Measurements from ENCODE around the gene NEK4. TPM values are rescaled to one million over a fixed set of nuclear protein-coding genes. Genes with fewer than 3 reads are reported as not detected.
"Not testable (repeated sequence)": the region's sequence is repeated elsewhere in the genome, so short reads cannot be mapped to it uniquely, and the experiment has no call there.

The NEK4 gene
- total and polyA plus RNA-seq, 4 donors = 30.8 to 47.3 (median 38.4) TPM

DNA sequence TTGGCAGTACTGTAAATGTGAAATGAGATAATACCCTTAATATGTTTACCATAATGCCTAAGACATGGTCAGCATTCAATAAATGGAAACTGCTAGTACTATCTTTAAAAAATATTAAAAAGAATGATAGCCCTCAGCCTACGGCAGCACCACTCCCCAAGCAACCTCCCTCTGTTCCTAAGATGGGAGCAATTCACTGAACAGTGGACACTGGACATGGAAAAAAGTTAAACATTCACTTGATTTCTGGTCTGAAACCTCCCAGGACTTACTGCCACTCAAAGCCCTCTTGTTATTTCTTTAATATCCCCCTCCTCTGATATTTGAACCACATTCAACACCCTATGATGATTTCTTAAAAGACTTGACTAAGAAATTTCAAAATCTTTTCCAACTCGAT, 27.0 kb downstream of the NEK4 start:
- Histone ChIP-seq H3K4me1 (ENCODE audit: control insufficient read depth, insufficient read depth, low read length) (no peaks in the 10 kb centered on the region), H3K9me3 (ENCODE audit: control insufficient read depth, insufficient read depth, low read length) (no peaks in the 10 kb centered on the region), H3K36me3 (ENCODE audit: control insufficient read depth, insufficient read depth, low read length) (peaks cover 73% of the 10 kb centered on the region), H3K27me3 (ENCODE audit: control insufficient read depth, insufficient read depth, low read length) (no peaks in the 10 kb centered on the region), H3K4me3 (ENCODE audit: low read depth, low read length) (no peak overlapping the region), H3K27ac (ENCODE audit: low read depth, low read length) (no peak overlapping the region)
- WGBS (ENCODE audit: insufficient coverage) = no CpG with 5 or more reads among the region's 2 CpGs
- DNase-seq (ENCODE audit: low read depth in 4 of 6, low spot score in 6 of 6) = no peak

DNA sequence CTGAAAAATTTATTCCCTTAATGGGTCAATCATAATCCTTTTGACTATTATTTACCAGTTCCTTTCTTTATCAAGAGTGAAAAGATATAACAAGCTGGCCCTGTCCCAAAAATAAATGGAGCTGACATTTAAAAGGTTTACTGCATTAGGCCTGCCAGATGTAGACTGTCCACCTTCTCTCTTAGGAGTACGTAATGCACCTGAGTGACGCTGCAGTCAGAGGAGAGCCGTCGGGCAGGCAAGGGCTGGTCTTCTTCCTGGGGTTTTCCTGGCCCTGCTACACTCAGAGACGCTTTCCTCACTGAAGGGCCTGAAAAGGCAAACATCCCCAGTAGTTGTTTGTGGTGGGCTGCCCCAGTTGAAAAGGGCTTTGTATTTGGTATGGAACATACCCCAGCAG, 27.6 kb downstream of the NEK4 start:
- Histone ChIP-seq H3K36me3 (ENCODE audit: control insufficient read depth, insufficient read depth, low read length) (peaks cover 76% of the 10 kb centered on the region), H3K27me3 (ENCODE audit: control insufficient read depth, insufficient read depth, low read length) (no peaks in the 10 kb centered on the region), H3K27ac (ENCODE audit: low read depth, low read length) (no peak overlapping the region), H3K4me3 (ENCODE audit: low read depth, low read length) (no peak overlapping the region), H3K9me3 (ENCODE audit: control insufficient read depth, insufficient read depth, low read length) (no peaks in the 10 kb centered on the region), H3K4me1 (ENCODE audit: control insufficient read depth, insufficient read depth, low read length) (no peaks in the 10 kb centered on the region)
- 89% methylated on average over 4 of the region's 5 CpGs for WGBS (ENCODE audit: insufficient coverage)
- DNase-seq (ENCODE audit: low read depth in 4 of 6, low spot score in 6 of 6) = no peak

DNA sequence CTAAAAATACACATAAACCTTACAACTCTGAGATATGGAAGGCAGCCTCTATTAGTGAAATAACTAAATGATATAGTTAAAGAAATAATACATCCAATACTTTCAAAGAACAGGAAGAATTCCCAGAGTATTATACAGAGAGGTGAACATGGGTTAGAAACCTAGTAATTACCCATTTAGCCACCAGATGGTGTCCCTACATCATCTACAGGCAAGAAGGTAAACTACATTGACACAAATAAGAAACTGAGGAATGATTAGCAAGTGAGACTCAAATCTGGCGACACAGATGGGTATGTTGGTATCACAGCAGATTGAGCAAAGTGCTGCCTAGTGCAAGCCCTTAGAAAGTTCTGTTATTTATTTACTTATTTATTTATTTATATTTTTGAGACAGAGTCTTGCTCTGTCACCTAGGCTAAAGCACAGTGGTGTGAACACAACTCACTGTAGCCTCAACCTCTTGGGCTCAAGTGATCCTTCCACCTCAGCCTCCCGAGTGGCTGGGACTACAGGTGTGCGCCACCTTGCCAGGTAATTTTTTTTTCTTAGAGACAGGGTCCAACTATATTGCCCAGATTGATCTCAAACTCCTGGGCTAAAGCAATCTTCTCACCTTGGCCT, 28.2 kb downstream of the NEK4 start:
- H3K27me3 ChIP-seq (ENCODE audit: control insufficient read depth, insufficient read depth, low read length) = no peaks in the 10 kb centered on the region
- peak in 4 of 6 donors; percentile 2 to 63 (median 12) for DNase-seq (ENCODE audit: low read depth in 4 of 6, low spot score in 6 of 6)
- H3K4me3 ChIP-seq (ENCODE audit: low read depth, low read length) = no peak overlapping the region
- no peaks in the 10 kb centered on the region for H3K4me1 ChIP-seq (ENCODE audit: control insufficient read depth, insufficient read depth, low read length)
- no peaks in the 10 kb centered on the region for H3K9me3 ChIP-seq (ENCODE audit: control insufficient read depth, insufficient read depth, low read length)
- peaks cover 75% of the 10 kb centered on the region for H3K36me3 ChIP-seq (ENCODE audit: control insufficient read depth, insufficient read depth, low read length)
- H3K27ac ChIP-seq (ENCODE audit: low read depth, low read length) = no peak overlapping the region
- WGBS (ENCODE audit: insufficient coverage) = 91% methylated on average over 2 of the region's 3 CpGs

DNA sequence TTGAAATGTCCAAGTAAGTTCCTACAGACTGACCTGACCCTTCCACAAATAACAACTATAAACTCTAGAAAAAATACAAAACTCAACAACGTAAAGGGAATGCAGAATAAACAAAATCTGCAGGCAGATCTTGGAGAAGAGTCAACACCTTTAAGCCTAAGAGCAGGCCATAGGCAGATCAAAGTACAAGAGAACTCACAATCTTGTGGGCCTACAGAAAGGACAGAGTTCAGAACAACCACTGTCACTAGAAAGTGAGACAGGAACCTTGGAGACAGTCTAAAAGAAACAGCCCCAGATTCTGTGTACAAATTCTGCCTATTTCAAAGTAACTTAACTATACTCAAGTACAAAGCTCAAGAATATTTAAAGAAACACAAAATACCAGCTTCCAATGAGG, 31.0 kb downstream of the NEK4 start:
- Histone ChIP-seq H3K4me1 (ENCODE audit: control insufficient read depth, insufficient read depth, low read length) (no peaks in the 10 kb centered on the region), H3K36me3 (ENCODE audit: control insufficient read depth, insufficient read depth, low read length) (peaks cover 58% of the 10 kb centered on the region), H3K27me3 (ENCODE audit: control insufficient read depth, insufficient read depth, low read length) (no peaks in the 10 kb centered on the region), H3K4me3 (ENCODE audit: low read depth, low read length) (no peak overlapping the region), H3K9me3 (ENCODE audit: control insufficient read depth, insufficient read depth, low read length) (no peaks in the 10 kb centered on the region), H3K27ac (ENCODE audit: low read depth, low read length) (no peak overlapping the region)
- DNase-seq (ENCODE audit: low read depth in 4 of 6, low spot score in 6 of 6) = no peak
- 64% methylated on average over 1 of the region's 1 CpG for WGBS (ENCODE audit: insufficient coverage)

DNA sequence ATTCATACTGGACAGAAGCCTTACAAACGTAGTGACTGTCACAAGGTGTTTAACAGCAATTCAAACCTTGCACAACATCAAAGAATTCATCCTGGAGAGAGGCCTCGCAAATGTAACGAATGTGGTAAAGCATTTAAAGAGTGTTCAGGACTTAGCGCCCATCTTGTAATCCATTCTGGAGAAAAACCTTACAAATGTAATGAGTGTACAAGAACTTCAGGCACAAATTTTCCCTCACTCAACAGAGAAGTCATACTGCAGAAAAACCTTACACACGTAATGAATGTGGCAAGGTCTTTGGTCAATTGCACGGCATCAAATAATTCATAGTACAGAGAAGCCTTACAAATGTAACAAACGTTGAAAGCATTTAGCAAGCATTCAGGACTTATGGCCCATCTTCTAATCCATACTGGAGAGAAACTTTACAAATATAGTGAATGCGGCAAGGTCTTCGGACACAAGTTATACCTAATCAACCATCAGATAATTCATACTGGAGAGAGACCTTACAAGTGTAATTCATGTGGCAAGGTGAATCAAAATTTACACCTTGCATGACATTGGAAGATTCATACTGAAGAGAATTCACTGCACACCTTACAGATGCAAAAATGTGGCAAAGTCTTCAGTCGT, 37.4 kb downstream of the NEK4 start:
- H3K27ac ChIP-seq (ENCODE audit: low read depth, low read length) = no peak overlapping the region
- peaks cover 26% of the 10 kb centered on the region for H3K36me3 ChIP-seq (ENCODE audit: control insufficient read depth, insufficient read depth, low read length)

DNA sequence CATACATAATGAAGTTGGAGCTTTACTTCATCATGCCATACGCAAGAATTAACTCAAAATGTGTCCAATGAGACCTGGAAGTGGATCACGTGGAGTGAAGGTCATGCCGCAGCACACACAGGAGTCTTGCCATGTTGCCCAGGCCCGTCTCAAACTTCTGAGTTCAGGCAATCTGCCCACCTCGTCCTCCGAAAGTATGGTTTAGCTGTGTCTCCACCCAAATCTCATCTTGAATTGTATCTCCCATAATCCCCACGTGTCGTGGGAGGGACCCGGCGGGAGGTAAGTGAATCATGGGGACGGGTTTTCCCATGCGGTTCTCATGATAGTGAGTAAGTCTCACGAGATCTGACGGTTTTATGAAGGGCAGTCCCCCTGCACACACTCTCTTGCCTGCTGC, 39.1 kb downstream of the NEK4 start:
- H3K4me1 ChIP-seq (ENCODE audit: control insufficient read depth, insufficient read depth, low read length) = no peaks in the 10 kb centered on the region
- no peak overlapping the region for H3K4me3 ChIP-seq (ENCODE audit: low read depth, low read length)
- H3K27ac ChIP-seq (ENCODE audit: low read depth, low read length) = no peak overlapping the region
- WGBS (ENCODE audit: insufficient coverage) = 87% methylated on average over 10 of the region's 14 CpGs
- H3K9me3 ChIP-seq (ENCODE audit: control insufficient read depth, insufficient read depth, low read length) = no peaks in the 10 kb centered on the region
- no peak for DNase-seq (ENCODE audit: low read depth in 4 of 6, low spot score in 6 of 6)
- no peaks in the 10 kb centered on the region for H3K27me3 ChIP-seq (ENCODE audit: control insufficient read depth, insufficient read depth, low read length)
- H3K36me3 ChIP-seq (ENCODE audit: control insufficient read depth, insufficient read depth, low read length) = peaks cover 22% of the 10 kb centered on the region

More for the DNA sequence above, 37.4 kb downstream of the NEK4 start:
- WGBS (ENCODE audit: insufficient coverage) = 96% methylated on average over 2 of the region's 10 CpGs
- Histone ChIP-seq H3K4me3 (ENCODE audit: low read depth, low read length) (no peak overlapping the region), H3K27me3 (ENCODE audit: control insufficient read depth, insufficient read depth, low read length) (no peaks in the 10 kb centered on the region), H3K9me3 (ENCODE audit: control insufficient read depth, insufficient read depth, low read length) (no peaks in the 10 kb centered on the region), H3K4me1 (ENCODE audit: control insufficient read depth, insufficient read depth, low read length) (no peaks in the 10 kb centered on the region)
- DNase-seq (ENCODE audit: low read depth in 4 of 6, low spot score in 6 of 6) = no peak

DNA sequence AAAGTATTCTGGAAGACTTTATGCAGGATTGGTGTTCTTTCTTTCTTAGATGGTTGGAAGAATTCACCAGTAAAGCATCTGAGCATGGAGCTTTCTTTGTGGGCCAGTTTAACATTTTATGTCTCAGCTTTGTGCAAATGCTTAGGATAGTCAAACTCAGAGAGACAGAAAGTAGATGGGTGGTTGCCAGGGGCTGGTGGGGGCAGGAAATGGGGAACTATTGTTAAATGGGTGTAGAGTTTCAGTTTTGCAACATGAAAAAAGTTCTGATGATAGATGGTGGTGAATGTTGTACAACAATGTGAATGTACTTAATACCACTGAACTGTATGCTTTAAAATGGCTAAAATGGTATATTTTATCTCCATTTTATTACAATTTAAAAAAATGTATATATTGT, 40.1 kb downstream of the NEK4 start:
- Histone ChIP-seq H3K27ac (ENCODE audit: low read depth, low read length) (no peak overlapping the region), H3K36me3 (ENCODE audit: control insufficient read depth, insufficient read depth, low read length) (peaks cover 22% of the 10 kb centered on the region), H3K9me3 (ENCODE audit: control insufficient read depth, insufficient read depth, low read length) (no peaks in the 10 kb centered on the region), H3K27me3 (ENCODE audit: control insufficient read depth, insufficient read depth, low read length) (no peaks in the 10 kb centered on the region), H3K4me3 (ENCODE audit: low read depth, low read length) (no peak overlapping the region), H3K4me1 (ENCODE audit: control insufficient read depth, insufficient read depth, low read length) (no peaks in the 10 kb centered on the region)
- DNase-seq (ENCODE audit: low read depth in 4 of 6, low spot score in 6 of 6) = no peak

DNA sequence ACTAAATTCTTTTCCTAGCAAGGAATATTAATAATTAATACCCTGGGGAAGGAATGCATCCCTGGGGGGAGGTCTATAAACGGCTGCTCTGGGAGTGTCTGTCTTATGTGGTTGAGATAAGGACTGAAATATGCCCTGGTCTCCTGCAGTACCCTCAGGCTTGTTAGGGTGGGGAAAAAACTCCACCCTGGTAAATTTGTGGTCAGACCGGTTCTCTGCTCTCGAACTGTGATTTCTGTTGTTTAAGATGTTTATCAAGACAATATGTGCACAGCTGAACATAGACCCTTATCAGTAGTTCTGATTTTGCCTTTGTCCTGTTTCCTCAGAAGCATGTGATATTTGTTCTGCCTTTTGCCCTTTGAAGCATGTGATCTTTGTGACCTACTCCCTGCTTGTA, 42.0 kb downstream of the NEK4 start:
- H3K4me1 ChIP-seq (ENCODE audit: control insufficient read depth, insufficient read depth, low read length); H3K4me3 ChIP-seq (ENCODE audit: low read depth, low read length); H3K27ac ChIP-seq (ENCODE audit: low read depth, low read length); H3K27me3 ChIP-seq (ENCODE audit: control insufficient read depth, insufficient read depth, low read length); H3K9me3 ChIP-seq (ENCODE audit: control insufficient read depth, insufficient read depth, low read length); DNase-seq (ENCODE audit: low read depth in 4 of 6, low spot score in 6 of 6): not testable (repeated sequence)
- H3K36me3 ChIP-seq (ENCODE audit: control insufficient read depth, insufficient read depth, low read length) = peaks cover 14% of the 10 kb centered on the region
- WGBS (ENCODE audit: insufficient coverage) = no CpG with 5 or more reads among the region's 3 CpGs

DNA sequence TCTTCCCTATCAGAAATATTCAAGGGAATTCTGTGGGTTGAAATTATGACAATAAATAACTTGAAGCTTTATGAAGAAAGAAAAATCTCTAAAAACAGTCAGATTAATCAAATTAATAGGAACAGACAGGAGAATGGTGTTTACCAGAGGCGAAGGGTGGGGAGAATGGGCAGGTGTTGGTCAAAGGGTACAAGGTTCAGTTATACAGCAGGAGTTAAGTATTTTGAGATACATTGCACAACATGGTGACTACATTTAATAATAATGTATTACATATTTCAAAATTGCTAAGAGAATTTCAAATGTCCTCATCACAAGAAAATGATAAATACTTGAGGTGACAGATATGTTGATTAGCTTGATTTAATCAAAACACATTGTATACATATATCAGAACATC, 46.2 kb downstream of the NEK4 start:
- Histone ChIP-seq H3K27me3 (ENCODE audit: control insufficient read depth, insufficient read depth, low read length) (no peaks in the 10 kb centered on the region), H3K9me3 (ENCODE audit: control insufficient read depth, insufficient read depth, low read length) (peaks cover 1% of the 10 kb centered on the region), H3K27ac (ENCODE audit: low read depth, low read length) (no peak overlapping the region), H3K36me3 (ENCODE audit: control insufficient read depth, insufficient read depth, low read length) (peaks cover 15% of the 10 kb centered on the region), H3K4me3 (ENCODE audit: low read depth, low read length) (no peak overlapping the region), H3K4me1 (ENCODE audit: control insufficient read depth, insufficient read depth, low read length) (no peaks in the 10 kb centered on the region)
- no peak for DNase-seq (ENCODE audit: low read depth in 4 of 6, low spot score in 6 of 6)
- WGBS (ENCODE audit: insufficient coverage) = no CpG with 5 or more reads among the region's 1 CpG

DNA sequence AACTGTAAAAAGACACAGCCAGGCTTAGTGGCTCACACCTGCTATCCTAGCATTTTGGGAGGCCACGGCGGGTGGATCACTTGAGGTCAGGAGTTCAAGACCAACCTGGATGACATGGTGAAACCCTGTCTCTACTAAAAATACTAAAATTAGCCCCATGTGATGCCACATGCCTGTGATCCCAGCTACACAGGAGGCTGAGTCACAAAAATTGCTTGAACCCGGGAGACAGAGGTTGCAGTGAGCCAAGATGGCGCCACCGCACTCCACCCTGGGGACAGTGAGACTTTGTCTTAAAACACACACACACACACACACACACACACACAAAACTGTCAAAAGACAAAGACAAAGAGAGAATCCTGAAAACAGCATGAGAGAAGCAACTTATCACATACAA, 46.8 kb downstream of the NEK4 start:
- H3K9me3 ChIP-seq (ENCODE audit: control insufficient read depth, insufficient read depth, low read length) = peaks cover 1% of the 10 kb centered on the region
- DNase-seq (ENCODE audit: low read depth in 4 of 6, low spot score in 6 of 6) = no peak
- H3K4me1 ChIP-seq (ENCODE audit: control insufficient read depth, insufficient read depth, low read length) = no peaks in the 10 kb centered on the region
- peaks cover 18% of the 10 kb centered on the region for H3K36me3 ChIP-seq (ENCODE audit: control insufficient read depth, insufficient read depth, low read length)
- no peak overlapping the region for H3K27ac ChIP-seq (ENCODE audit: low read depth, low read length)
- no peak overlapping the region for H3K4me3 ChIP-seq (ENCODE audit: low read depth, low read length)
- WGBS (ENCODE audit: insufficient coverage) = 100% methylated on average over 3 of the region's 5 CpGs
- H3K27me3 ChIP-seq (ENCODE audit: control insufficient read depth, insufficient read depth, low read length) = no peaks in the 10 kb centered on the region

Data from spinal cord (tissue), 10 donors.